Ureter (tissue), 1 donor: ENCODE data around the gene SCN1B. TPM values are rescaled to one million over a fixed set of nuclear protein-coding genes. Genes with fewer than 3 reads are reported as not detected.
"Not testable (repeated sequence)": the region's sequence is repeated elsewhere in the genome, so short reads cannot be mapped to it uniquely, and the experiment has no call there.

ENCODE experiments used
- DNase-seq: peaks from one replicate; pipeline ENCODE4 v3.0.0-alpha.2; 2020; ENCODE audit warnings: low spot score
- total RNA-seq: library from RNA; stranded (reverse); gene quantifications from one replicate; pipeline ENCODE4 v1.2.4, GENCODE V29; 2023
- donor health status: DM: yes; HTN: yes; CAD: no.

Gene SCN1B
- total RNA-seq = 9.8 TPM

DNA sequence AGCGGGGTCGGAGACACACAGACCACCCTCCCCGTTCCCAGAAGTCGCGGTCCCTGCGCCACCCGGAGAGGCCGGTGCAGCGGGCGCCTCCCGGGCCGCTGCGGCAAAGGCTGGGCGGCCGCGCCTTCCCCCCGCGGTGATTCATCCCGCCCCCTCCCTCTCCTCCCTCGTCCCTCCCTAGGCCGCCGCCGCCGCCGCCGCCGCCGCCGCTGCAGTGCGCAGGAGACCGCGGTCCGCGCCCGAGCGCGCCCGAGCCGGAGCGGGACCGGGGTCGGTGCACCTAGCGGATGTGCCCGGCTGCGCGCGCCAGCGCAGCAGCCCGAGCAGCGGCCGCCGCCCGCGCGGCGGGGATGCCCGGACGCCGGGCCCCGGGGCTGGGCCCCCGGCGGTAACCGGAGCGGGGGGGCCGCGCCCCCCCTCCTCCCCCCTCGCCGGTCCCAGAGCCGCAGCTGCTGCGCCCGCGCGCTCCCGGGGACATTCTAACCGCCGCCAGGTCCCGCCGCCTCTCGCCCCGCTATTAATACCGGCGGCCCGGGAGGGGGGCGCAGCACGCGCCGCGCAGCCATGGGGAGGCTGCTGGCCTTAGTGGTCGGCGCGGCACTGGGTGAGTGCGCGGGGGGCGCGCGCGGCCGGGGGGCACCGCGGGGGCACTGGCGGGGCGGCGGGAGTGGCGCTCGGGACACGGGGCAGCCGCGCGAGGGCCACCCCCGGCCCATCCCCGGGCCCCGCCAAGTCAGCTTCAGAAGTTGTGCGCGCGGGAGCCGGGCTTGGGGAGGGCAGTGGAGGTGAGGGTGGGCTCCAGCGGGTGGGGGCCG is at the start of gene SCN1B:
Gene SCN1B (plus strand): TSS at position 214 of the 815 bp plus-strand sequence. CDS start 351 bp downstream, at position 565.
- DNase-seq = peak; percentile 65

DNA sequence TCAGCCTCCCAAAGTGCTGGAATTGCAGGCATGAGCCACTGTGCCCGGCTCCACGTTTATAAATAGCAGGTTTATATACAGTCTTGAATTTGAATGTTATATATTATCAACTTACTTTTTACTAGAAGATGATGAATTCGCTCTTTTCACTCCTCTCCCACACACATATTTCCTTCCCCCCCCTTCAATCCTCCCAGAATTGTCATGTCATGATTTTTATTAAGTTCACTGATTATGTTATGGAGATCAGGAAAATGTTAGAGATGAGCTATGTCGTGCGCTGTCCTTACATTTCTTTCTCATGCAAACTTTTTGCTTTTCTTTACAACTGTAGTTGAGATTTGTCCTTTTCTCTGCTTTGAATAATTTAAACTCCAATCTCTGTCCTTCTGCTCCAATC is 48.0 kb upstream of the SCN1B start:
- DNase-seq = no peak

DNA sequence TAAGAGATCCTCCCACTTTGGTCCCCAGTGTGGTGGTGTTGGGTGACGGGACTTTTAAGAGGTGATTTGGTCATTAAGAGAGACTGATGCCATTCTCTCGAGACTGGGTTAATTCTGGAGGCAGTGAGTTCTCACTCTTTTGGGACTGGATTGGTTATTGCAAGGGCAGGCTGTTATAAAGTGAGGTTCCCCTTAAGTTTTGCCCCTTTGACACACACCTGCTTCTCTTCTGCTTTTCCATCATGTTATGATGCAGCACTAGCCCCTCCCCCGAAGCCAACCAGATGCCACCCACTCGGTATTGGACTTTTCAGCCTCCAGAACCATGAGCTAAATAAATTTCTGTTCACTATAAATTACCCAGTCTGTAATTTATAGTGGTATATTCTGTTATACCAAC is 46.5 kb upstream of the SCN1B start:
- no peak for DNase-seq

DNA sequence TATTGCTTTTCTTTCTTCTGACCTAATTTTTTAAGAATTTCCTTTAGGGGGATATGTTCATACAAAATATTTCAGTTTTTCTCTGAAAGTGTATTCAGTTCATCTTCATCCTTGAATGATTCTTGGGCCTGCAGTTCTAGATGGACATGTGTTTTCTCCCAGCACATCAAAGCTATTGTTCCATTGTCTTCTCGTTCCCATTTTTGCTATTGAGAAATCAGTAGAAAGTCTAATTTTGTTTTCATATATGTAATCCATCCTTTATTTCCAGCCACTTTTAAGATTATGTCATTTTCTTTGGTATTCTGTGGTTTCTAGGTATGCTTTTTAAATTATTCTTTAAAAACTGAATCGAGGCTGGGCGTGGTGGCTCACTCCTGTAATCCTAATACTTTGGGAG is 46.0 kb upstream of the SCN1B start:
- DNase-seq = no peak

DNA sequence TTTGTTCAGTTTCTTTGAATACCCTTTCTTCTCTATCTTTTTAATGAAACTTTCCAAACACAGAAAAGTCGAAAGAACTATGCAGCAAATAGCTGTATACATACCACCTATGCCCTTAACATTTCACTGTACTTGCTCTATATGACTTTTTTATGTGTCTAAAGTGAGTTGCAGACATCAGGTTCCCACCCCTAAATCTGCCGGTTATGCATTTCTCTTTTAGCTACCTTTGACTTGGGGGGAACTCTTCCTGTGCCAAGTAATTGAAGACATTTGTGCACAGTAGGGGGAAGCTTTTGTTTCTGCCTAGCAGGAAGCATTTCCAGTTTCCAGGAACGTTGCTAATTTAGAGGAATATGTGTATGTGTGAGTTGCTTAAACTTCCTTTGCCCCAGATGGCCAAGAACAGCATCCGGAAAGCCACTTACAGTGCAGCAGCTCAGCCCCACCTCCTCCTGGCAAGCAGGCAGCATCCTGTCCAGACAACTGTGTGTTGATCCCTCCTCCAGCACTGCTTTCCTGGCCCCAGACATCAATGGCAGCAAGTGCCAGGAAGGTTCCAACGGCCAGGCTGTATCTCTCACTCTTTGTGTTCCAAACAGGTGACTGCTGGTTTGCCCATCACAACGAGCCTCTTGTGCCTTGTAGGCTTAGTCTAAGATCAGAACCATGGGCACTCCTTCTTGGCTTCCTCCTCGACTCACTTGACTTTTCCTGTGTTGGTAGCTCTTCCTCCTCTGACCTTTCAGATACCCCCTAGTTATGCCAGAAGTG is 44.8 kb upstream of the SCN1B start:
- DNase-seq = no peak

DNA sequence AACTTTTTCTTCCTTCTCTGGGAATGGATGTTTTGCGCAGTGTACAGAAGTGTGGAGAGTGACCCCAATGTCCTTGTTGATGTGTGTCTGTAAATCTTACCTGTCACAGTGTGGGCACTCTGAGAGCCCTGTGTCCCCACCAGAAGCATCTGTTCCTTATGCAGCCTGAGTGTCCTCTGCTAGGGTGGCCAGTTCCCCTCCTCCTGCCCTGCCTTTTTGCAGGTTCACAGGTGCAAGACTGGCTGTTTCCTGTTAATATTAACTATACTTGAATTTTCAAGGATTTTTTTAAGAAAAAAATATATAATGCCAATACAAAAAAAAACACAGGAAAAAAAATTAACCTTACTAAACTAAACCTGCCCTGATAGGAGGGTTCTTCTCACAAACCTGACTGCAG is 42.2 kb upstream of the SCN1B start:
- no peak for DNase-seq

DNA sequence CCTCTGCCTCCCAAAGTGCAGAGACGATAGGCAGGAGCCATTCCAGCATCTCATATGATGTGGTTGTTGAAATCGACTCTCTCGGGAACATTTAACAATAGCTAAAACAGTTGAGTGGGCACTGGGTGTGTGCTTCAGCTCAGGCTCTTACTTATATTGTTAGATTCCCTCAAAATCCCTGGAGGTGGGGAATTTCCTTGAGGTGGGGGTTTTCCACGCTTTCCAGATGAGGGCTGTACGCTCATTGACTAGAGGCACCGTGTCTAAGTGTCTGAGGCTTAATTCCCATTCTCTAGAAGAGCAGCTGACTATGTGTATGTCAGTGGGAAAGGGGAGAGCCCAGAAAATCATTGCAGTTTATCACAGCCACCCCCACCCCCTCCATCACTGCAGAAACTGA is 41.0 kb upstream of the SCN1B start:
- DNase-seq = no peak

DNA sequence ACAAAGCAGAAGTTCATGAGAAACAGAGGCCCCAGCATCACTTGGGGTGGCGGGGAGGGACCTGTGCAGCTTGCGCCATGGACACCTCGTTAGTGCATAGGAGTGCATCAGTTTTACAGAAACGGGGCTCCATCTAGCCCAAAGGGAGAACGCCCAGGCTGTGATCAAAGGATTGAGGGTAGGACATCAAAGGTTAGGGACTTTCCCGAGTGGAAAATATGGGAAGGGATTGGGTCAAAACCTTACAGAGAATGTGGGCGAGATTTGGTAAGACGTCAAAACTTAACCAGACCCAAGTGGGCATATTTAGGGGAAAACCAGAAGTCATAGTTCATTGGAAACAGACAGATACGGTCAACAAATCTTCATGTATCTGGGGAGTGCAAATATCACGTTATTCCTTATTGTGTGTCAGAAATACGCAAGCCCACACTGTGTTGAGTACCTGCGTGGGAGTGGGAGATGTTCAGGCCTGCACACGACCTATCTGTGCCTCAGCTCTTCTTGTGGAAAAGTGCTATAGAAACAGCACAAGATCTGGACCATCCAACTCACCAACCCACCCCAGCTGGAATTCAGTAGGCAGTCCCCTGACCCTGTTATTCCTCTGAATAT is 39.6 kb upstream of the SCN1B start:
- DNase-seq = no peak

DNA sequence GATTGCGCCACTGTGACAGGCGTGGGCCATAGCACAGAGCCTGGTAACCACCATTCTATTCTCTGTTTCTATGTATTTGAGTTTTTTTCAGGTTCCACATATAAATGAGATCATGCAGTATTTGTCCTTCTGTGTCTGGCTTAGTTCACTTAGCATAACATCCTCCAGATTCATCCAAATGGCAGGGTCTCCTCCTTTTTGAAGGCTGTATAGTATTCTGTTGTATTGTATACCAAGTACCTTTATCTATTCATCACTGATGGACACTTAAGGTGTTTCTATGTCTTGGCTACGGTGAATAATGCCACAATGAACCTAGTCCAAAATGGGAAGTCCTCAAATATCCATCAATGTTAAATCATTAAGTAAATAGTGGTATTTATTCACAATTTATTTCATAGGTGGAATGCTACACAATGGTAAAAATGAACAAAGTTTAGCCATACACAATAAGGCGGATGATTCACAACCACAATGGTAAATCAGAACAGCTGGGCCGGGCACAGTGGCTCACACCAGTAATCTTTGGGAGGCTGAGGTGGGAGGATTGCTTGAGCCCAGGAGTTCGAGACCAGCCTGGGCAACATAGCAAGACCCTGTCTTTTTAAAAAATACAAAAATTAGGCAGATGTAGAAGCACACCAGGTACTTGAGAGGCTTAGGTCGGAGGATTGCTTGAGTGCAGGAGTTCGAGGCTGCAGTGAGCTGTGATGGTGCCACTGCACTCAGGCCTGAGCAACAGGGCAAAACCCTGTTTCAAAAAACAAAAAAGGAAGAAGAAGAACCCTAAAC is 38.5 kb upstream of the SCN1B start:
- no peak for DNase-seq

DNA sequence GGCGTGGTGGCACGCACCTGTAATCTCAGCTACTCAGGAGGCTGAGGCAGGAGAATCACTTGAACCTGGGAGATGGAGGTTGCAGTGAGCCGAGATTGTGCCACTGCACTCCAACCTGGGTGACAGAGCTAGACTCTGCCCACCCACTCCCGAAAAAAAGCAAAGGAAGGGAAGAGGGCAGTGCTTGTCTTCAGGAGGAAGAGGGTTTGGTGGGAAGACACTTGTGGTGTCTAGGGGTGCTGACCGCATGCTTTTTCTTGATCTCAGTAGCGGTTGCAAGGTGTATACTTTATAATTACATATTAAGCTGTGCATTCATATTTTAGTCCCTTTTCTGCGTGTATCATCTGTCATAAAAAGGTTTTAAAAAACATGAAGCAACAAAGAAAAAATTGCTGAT is 37.7 kb upstream of the SCN1B start:
- DNase-seq = not testable (repeated sequence)

DNA sequence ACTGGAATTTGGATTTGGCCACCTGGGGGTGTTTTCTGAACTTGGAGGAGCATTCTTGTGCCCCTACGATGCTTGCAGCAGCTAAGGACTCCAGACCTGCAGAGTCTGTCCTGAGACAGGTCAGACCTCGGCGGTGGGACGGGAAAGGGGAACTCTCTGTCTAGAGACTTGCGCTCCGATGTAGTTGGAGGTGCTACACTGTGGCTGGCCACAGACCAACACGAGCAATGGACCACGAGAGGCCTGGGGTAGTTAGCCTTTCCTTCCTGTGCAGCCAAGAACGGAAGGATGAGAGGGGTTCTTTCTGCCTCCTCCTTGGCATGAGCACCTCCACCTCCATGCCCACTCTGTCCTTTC is 36.0 kb upstream of the SCN1B start:
- DNase-seq = no peak

DNA sequence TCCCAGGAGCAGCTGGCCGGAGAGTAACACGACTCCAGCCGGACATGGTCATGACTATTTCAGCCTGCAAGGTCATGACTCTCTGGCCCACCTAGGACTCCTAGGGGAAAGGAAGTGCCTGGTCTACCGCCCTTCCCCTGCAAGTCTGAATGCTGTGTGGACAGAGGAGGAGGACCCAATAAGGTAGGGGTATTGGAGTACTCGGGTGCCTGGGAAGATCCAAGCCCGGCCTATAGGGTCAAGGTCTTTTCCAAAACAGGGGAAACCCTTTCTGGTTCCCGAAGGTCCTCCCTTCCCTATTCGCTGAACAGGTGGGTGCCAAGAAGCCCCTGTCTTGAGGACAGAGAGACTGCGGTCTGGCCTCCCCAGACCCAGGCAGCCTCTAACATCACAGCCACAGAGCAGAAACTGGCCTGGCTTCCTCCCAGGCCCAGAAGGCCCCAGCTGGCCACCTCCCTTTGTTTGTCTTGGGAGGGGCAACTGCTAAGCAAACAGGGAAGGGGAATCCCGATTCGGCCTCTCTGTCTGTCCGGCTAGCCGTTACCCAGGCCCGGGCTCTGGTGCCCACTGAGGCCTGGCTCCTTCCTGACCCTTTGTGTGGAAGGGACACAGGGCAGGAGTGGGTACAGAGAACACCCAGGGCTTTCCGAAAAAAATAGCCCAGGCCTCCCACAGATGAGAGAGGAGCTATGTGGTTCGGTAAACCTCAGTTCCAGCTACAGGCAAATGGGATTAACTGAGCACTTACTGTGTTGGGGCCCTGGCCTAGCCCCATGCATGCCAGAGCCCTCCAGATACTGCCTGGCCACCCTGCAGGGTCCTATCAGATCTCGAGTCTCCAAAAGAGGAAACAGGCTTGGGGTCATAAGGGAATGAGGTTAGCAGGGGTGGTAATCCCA is 35.4 kb upstream of the SCN1B start:
- no peak for DNase-seq

DNA sequence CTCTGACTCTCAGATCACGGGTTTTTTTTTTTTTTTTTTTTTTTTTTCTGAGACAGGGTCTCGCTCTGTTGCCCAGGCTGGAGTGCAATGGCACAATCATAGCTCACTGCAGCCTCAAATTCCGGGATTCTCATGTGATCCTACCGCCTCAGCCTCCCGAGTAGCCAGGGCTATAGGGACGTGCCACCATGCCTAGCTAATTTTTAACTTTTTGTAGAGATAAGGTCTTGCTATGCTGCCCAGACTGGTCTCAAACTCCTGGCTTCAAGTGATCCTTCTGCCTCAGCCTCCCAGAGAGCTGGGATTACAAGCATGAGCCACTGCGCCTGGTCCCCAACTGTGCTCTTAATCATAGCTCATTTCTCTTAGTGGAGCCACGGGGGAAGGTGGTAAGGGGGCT is 34.7 kb upstream of the SCN1B start:
- DNase-seq = no peak

DNA sequence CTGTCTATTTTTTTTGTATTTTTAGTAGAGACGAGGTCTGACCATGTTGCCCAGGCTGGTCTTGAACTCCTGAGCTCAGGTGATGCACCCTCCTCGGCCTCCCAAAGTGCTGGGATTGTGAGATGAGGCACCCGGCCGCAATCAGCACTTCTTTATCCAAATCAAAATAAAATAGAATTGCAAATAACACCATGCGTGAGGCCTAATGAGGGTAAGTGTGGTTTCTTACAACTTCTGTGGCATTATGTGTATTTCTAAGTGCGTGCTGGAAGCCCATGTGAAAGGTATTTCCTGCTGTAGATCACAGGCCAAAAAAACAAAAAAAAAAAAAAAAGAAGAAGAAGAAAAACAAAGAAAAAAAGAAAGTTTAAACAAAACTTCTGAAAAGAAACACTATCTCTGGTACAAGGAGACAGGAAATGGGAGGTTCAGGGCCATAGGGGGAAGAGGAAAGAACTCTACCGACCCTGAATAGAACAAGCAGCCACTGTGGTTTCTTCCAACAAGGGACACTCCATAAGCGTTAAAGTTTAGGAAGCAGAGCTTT is 33.1 kb upstream of the SCN1B start:
- no peak for DNase-seq

DNA sequence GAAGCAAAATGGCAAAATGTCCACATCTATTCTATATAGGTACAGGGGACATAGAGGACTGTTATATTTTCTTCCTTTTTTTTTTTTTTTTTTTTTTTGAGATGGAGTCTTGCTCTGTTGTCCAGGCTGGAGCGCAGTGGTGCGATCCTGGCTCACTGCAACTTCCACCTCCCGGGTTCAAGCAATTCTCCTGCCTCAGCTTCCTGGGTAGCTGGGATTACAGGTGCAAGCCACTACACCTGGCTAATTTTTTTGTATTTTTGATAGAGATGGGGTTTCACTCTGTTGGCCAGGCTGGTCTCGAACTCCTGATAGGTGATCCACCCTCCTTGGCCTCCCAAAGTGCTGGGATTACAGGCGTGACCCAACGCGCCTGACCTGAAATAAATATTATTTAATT is 32.0 kb upstream of the SCN1B start:
- DNase-seq = not testable (repeated sequence)

DNA sequence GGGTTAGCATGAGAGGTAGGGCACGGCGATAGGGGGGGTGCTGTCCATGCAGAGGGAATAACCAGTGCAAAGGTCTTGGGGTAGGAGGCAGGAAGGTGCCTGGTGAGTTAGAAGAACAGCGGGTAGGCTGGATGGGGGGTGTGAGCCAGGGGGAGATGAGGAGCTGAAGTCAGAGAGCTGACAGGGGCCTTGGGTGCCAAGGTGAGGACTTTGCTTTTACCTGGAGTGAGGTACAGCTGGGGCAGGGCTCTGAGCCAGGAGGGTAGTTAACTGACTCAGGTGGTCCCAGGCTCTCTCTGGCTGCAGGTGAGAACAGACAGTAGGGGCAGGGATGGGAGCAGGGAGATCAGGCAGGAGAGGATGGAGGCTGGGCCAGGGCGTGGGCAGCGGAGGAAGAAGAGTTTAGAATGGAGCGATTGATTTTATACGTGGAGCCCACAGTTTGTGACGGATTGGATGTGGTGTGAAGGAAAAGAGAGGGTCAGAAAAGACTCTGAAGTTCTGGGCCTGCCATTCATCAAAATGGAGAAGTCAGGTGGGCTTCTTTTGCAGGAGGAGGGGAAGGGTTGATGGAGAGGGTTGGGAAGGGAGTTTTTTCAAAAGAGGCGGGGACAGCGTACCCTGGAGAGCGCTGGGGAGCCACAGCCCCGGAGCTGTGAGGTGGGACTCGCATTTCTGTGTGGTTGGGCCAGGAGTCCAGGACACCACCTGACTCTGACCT is 31.3 kb upstream of the SCN1B start:
- no peak for DNase-seq

DNA sequence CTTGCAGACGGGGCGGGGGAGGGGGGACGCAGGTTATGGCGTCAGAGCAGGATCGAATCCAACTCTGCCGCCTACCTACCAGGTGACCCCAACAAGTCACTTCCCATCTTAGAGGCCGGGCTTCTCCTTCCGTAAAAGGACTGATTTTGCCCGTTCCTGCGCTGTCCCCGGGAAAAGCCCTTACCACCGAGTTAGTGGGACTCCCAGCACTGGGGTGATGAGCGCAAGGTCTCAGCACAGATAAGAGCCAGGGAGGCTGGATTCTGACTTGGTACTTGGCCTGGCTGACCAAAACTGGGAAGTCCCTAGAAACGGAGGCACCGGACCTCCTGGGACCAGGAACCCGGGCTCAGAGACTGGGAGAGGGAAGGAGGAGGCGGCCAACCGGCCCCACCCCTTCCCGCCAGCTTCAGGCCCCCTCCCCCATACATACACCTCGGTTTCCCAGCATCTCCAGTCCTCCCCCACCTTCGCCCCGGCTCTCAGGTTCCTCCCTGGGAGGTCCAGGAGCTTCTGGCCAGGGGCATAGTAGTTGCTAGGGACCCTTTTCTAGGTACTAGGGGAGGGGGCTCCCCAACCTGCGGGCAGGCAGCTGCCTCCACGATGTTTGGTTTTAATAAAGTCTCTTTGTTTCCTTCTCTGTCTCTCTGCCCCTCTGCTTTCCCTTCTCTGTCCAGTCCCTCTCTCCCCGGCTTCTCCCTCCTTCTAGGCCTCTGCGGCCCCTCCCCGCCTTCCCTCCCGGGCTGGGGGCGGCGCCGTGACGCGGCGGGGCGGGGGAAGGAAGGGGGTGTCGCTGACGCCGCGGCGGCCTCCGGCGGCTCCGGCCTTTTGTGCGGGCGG is 30.6 kb upstream of the SCN1B start, which contains the start of gene GRAMD1A:
Gene GRAMD1A (plus strand): TSS at position 826 of the 840 bp plus-strand sequence. CDS start 156 bp downstream, outside the sequence.
- DNase-seq = peak; percentile 89

DNA sequence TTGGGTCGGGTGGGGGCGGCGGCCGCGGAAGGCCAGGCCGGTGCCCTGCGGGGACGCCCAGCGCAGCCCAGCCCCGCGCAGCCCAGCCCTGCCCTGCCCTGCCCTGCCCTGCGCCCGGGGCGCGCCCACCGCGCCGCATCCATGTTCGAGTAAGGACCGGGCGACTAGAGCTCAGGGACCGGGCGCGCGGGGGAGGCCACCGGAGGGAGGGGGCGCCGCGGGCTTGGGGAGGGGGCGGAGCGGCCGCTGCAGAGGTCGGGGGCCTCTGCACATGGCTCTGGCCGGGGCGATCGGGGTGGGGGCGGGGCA is 30.0 kb upstream of the SCN1B start:
- no peak for DNase-seq
